GM18868 (cell line): Measurements from ENCODE around the gene SELE.
"Not testable (repeated sequence)": the region's sequence is repeated elsewhere in the genome, so short reads cannot be mapped to it uniquely, and the experiment has no call there.

Experiments
- ATAC-seq: cut with Tn5 transposase; IDR thresholded peaks from one replicate; pipeline ENCODE4 v1.9.1; 2021; ENCODE audit warnings: mild to moderate bottlenecking, moderate library complexity; ENCODE audit not compliant: unreplicated experiment

Gene SELE

GRCh38 chr1:169689395-169689794 is 44.5 kb downstream of the SELE start:
- ATAC-seq = no peak

- not testable (repeated sequence) for ATAC-seq
These were observed 45.5 kb downstream of the SELE start for GRCh38 chr1:169688377-169688776.

GRCh38 chr1:169683661-169684060 is 50.2 kb downstream of the SELE start:
- ATAC-seq = no peak

GRCh38 chr1:169683168-169683567 is 50.7 kb downstream of the SELE start:
- ATAC-seq = not testable (repeated sequence)

GRCh38 chr1:169682071-169682470 is 51.8 kb downstream of the SELE start:
- ATAC-seq = no peak

GRCh38 chr1:169681140-169681539 is 52.7 kb downstream of the SELE start:
- peak; percentile 27 for ATAC-seq

- ATAC-seq = peak; percentile 62
These were observed 53.4 kb downstream of the SELE start for GRCh38 chr1:169680377-169681019.

- no peak for ATAC-seq
These were observed 54.2 kb downstream of the SELE start for GRCh38 chr1:169679692-169680091.

GRCh38 chr1:169676001-169676400 is 57.9 kb downstream of the SELE start:
- no peak for ATAC-seq
